ENCODE data around the gene BAHCC1. TPM values are rescaled to one million over a fixed set of nuclear protein-coding genes. Genes with fewer than 3 reads are reported as not detected.
A peak's percentile ranks its signal among the peaks of the same experiment; 100 is the strongest.

The BAHCC1 gene
- total and polyA plus RNA-seq, 10 of the 15 experiments (the other 5 are each of a cell fraction or from before 2014, with no cell fraction given), result 0.03 to 0.14 (median 0.11) TPM; not detected in 6

GRCh38 chr17:81483862-81484194 lies 88.6 kb downstream of the BAHCC1 start:
- no peak for TF ChIP-seq E4F1 (IDR thresholded peaks at IDR 0.05; ENCODE audit: borderline replicate concordance, partially characterized antibody)
- TF ChIP-seq MXI1 (IDR thresholded peaks at IDR 0.05; ENCODE audit: low read depth, low read length), result 0 out of 2 replicates have a peak, but pooled peaks have one; percentile 24
- DNase-seq (ENCODE audit: low read depth, low spot score) (no peak), ATAC-seq (peak; percentile 39; the same call in 1 of the 3 replicates), FAIRE-seq (no peak)
- Histone ChIP-seq H3K9ac (ENCODE audit: control insufficient read depth, insufficient read depth, low read length) (peak overlapping the region; percentile 34; the same call in 1 of the 2 replicates), H3K4me2 (ENCODE audit: control insufficient read depth, insufficient read depth) (peak overlapping the region; percentile 93), H2AFZ (ENCODE audit: control insufficient read depth, low read depth, low read length) (peak overlapping the region; percentile 70), H3K9me3 (replicated peaks; ENCODE audit: control insufficient read depth, insufficient read depth, low read length) (no peaks in the 10 kb centered on the region), H3K27me3 (replicated peaks in 1 of 2; ENCODE audit: control insufficient read depth in 2 of 2, insufficient read depth in 2 of 2, low read length in 1 of 2) (peaks cover 7 to 8% of the 10 kb centered on the region in 2 experiments; a peak in 3 of 4 replicates), H3K4me1 (ENCODE audit: control insufficient read depth, insufficient read depth, low read length) (peaks cover 12% of the 10 kb centered on the region), H3K79me2 (ENCODE audit: control insufficient read depth, insufficient read depth, low read length) (no peaks in the 10 kb centered on the region), H3K27ac (ENCODE audit: control insufficient read depth, insufficient read depth) (no peak overlapping the region), H3K4me3 (peak overlapping the region; percentile 46; the same call in 1 of the 2 replicates), H3K36me3 (ENCODE audit: control insufficient read depth in 2 of 2, insufficient read depth in 2 of 2, low read length in 1 of 2) (no peaks in the 10 kb centered on the region), H4K20me1 (ENCODE audit: control insufficient read depth, insufficient read depth) (no peaks in the 10 kb centered on the region)
- ChIA-PET POLR2A (no interaction called here), CTCF (interaction anchor here (1.0 to 3.9 kb wide), 8 partner anchors 17 to 450 kb away, joined by 3 to 44 read pairs (median 6); no protein-coding TSS in a partner anchor), RAD21 (ENCODE audit: unreplicated experiment) (interaction anchor here (1.1 to 4.2 kb wide), 5 partner anchors 25 to 230 kb away, joined by 3 to 27 read pairs (median 3); no protein-coding TSS in a partner anchor), SMC1A (ENCODE audit: uncharacterized antibody, unreplicated experiment) (interaction anchor here (1.0 to 2.9 kb wide), 5 partner anchors 25 to 231 kb away, joined by 3 to 14 read pairs (median 9); no protein-coding TSS in a partner anchor)
- in situ Hi-C loops (cut with MboI), result loop anchor here (25.0 kb wide), 1 partner anchor 347 kb away; no protein-coding TSS in a partner anchor
- no TSS peak for BruUV-seq (replicated peaks)
- 29% methylated on average over 30 of the region's 32 CpGs for whole genome bisulfite sequencing (ENCODE audit: insufficient coverage, insufficient replicate concordance, low lambda C conversion rate, missing lambda C conversion rate)
- intact Hi-C loops (cut with micrococcal nuclease; ENCODE audit: unreplicated experiment), result loop anchor here (1.0 to 5.0 kb wide), 4 partner anchors 193 to 382 kb away; no protein-coding TSS in a partner anchor
